ENCODE data around the gene SELENON.

SELENON gene

GRCh38 chr1:25786887-25787759 lies 12.9 kb upstream of the SELENON start:
- TF ChIP-seq POLR2A (IDR thresholded peaks at IDR 0.05; ENCODE audit: extremely low read depth, insufficient read length) = no peak
- TF ChIP-seq MAX (IDR thresholded peaks at IDR 0.05; ENCODE audit: low read depth, low read length) = no peak
- no peak for TF ChIP-seq CTCF (IDR thresholded peaks at IDR 0.05; ENCODE audit: low read depth, low read length)
- no peak for TF ChIP-seq MYC (IDR thresholded peaks at IDR 0.05; ENCODE audit: low read depth, low read length)
- no peak overlapping the region for H3K4me3 ChIP-seq (ENCODE audit: low read depth, low read length)
- no peak for DNase-seq (ENCODE audit: low read depth)

GRCh38 chr1:25787760-25788166 lies 12.2 kb upstream of the SELENON start:
- DNase-seq (ENCODE audit: low read depth) = no peak

GRCh38 chr1:25790472-25790871 lies 9.5 kb upstream of the SELENON start:
- no peak for DNase-seq (ENCODE audit: low read depth)
- no peak overlapping the region for H3K4me3 ChIP-seq (ENCODE audit: low read depth, low read length)
- no peak for TF ChIP-seq POLR2A (IDR thresholded peaks at IDR 0.05; ENCODE audit: extremely low read depth, insufficient read length)
- TF ChIP-seq CTCF (IDR thresholded peaks at IDR 0.05; ENCODE audit: low read depth, low read length) = no peak
- no peak for TF ChIP-seq MAX (IDR thresholded peaks at IDR 0.05; ENCODE audit: low read depth, low read length)
- TF ChIP-seq MYC (IDR thresholded peaks at IDR 0.05; ENCODE audit: low read depth, low read length) = no peak

More at GRCh38 chr1:25787760-25788166, 12.2 kb upstream of the SELENON start:
- TF ChIP-seq POLR2A (IDR thresholded peaks at IDR 0.05; ENCODE audit: extremely low read depth, insufficient read length) = no peak
- TF ChIP-seq CTCF (IDR thresholded peaks at IDR 0.05; ENCODE audit: low read depth, low read length) = no peak
- no peak for TF ChIP-seq MYC (IDR thresholded peaks at IDR 0.05; ENCODE audit: low read depth, low read length)
- H3K4me3 ChIP-seq (ENCODE audit: low read depth, low read length) = no peak overlapping the region

GRCh38 chr1:25792115-25792514 lies 7.9 kb upstream of the SELENON start:
- H3K4me3 ChIP-seq (ENCODE audit: low read depth, low read length) = no peak overlapping the region
- TF ChIP-seq MYC (IDR thresholded peaks at IDR 0.05; ENCODE audit: low read depth, low read length) (no peak), CTCF (IDR thresholded peaks at IDR 0.05; ENCODE audit: low read depth, low read length) (no peak), MAX (IDR thresholded peaks at IDR 0.05; ENCODE audit: low read depth, low read length) (no peak), POLR2A (IDR thresholded peaks at IDR 0.05; ENCODE audit: extremely low read depth, insufficient read length) (no peak)
- no peak for DNase-seq (ENCODE audit: low read depth)

- TF ChIP-seq MAX (IDR thresholded peaks at IDR 0.05; ENCODE audit: low read depth, low read length) (no peak), POLR2A (IDR thresholded peaks at IDR 0.05; ENCODE audit: extremely low read depth, insufficient read length) (no peak), MYC (IDR thresholded peaks at IDR 0.05; ENCODE audit: low read depth, low read length) (no peak), CTCF (IDR thresholded peaks at IDR 0.05; ENCODE audit: low read depth, low read length) (no peak)
Observed at GRCh38 chr1:25793585-25794170, 6.3 kb upstream of the SELENON start.

More at GRCh38 chr1:25793585-25794170, 6.3 kb upstream of the SELENON start:
- no peak for DNase-seq (ENCODE audit: low read depth)
- no peak overlapping the region for H3K4me3 ChIP-seq (ENCODE audit: low read depth, low read length)

Data from NB4 (cell line).